HG03175 (cell line): ENCODE results near the gene TMEM183A.

Experiments used
- ATAC-seq: cut with Tn5 transposase; IDR thresholded peaks from one replicate; pipeline ENCODE4 v1.9.1; 2021; ENCODE audit warnings: mild to moderate bottlenecking, moderate library complexity; ENCODE audit not compliant: unreplicated experiment

TMEM183A gene

DNA sequence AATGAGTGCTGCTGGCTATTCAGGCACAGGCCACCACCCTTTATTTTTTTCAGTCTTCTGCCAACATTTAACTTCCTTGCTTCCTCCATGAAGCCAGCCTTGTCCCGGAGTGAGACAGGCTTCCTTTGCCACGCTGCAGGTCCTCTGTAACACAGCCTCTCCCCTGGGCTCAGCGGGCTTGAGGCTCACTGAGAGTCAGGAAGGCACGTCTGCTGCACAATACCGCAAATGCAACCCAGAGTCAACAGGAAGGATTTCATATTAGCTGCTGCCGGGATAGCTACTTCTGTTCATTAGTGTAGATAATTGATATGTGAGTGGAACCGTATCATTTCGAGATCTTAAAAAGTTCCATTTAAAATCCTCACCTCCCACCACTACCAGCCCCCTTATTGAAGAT is 56.1 kb downstream of the TMEM183A start:
- no peak for ATAC-seq

DNA sequence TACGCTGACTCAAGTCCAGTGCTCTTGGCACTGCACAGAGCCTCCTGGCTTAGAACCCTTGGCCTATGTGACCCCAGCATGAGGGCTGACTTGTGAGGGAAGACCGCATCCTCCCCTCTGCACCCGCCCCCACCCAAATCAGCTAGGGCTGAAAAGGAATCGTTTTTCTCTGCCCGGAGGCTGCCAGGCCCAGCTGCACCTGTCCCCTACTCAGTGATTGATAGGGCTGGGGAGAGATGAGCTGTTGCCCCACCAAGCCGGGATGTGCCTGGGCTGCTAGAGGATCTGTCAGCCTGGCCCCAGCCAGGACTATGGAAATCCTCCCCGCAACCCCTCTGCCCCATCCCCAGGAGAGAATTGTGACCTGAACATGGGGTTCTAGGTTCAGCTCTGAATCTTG is 58.0 kb downstream of the TMEM183A start:
- ATAC-seq = no peak

DNA sequence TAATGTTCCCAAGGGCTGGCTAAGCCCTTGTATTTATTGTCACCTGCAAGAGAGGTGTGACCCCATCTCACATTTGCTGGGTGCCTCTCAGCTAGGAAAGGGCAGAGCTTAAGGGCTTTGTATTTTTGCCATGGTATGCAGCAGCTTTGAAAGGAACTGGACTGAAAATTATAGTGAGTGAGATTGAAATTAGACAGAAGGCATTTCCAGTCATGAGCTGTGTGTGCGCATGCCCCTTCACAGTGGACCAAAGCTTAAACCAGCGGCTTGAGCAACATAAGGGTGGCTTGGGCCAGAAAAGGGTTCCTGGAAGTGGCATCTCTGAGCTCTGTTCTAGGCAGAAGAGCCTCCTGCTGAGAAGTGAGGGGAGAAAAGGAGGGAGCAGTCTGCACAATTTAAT is 58.8 kb downstream of the TMEM183A start:
- no peak for ATAC-seq

DNA sequence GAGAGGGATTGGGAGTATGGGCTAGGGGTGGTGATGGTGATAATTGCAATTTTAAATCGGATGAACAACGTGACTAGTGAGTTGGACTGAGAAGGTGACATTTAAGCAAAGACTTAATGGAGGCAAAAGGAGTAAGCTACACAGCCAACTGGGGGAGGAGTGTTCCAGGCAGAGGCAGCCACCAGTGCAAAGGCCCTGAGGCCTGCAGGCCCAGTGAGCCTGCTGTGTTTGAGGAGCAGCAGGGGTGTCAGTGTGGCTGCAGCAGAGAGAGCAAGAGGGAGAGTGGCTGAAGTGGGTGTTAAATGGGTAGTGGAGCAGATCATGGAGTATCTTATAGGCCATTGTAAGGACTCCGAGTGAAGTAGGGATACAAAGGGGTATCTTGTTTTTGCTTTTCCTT is 59.8 kb downstream of the TMEM183A start:
- no peak for ATAC-seq

DNA sequence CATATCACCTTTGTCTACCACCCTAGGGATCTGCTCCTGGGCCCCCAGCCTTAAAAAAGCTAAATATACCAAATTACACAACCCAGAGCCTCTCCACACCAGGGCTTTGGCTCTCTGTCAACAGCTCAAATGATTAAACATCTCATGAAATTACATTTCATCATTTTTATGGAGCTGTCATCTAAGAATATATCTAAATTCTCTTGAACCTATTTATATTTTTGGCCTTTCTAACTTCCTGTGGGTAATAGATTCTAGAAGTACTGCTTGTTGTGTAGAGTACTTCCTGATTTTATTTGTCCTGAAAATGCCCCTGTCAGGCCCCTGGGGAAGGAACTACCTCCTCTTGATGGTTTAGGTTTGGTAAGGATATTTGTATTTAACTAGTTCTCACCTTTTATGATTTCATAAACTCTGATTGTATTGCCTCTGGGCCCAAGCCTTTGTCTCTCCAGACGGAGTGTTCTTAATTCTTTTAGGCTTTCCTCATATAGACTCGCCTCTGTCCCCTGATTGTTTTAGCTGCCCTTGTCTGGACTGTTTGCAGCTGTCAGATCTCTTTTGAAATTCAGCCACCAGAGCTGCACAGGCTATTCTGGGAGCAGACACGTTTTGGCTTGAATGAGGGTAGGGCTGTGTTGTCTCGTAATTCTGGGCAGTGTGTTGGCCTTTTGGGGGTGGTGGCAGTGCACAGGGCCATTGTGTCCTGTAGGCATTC is 62.0 kb downstream of the TMEM183A start:
- no peak for ATAC-seq

DNA sequence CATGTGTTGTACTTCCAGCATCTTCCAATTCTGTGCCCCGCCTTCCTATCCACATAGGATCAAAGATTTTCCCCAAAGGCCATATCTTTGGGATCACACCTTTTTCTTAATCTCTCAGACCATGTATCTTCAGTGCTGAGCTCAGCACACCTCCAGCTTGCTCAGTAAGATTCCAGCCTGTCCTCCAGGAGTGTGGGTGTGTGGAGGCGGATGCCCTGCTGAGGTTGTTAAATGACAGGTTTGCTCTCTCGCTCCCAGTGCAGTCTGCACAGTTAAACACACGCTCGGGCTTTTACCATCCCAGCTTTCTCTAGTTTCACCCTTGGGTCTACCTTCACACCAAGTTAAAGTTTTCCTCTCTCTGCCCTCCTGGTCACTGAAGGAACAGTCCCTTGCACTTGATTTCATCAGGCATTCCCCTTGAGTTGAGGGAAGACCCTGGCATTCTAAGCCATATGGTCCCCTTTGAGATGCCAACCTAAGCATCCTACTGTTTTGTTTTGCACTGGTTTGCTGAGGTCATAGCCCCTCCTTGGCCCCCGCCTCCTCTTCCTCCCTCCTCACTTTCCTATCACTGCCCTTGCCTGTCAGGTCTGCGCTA is 64.9 kb downstream of the TMEM183A start:
- ATAC-seq = no peak

DNA sequence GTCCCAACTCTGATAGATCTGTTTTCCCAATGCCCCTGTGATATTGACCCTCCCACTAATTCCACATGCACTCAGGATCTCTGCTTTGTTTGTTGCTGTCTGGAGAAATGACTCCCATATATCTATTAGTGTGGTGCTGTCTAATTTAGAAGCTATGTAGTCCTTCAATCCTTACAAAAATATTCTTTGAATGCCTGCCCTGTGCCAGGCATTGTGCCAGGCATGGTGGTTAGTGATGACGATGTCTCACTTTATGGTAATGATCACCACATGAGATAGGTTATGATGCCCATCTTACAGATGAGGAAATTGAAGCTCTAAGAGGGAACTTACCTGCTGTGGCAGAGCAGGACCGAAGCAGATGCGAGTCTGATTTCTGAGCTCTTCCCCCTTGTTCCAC is 65.7 kb downstream of the TMEM183A start:
- no peak for ATAC-seq

DNA sequence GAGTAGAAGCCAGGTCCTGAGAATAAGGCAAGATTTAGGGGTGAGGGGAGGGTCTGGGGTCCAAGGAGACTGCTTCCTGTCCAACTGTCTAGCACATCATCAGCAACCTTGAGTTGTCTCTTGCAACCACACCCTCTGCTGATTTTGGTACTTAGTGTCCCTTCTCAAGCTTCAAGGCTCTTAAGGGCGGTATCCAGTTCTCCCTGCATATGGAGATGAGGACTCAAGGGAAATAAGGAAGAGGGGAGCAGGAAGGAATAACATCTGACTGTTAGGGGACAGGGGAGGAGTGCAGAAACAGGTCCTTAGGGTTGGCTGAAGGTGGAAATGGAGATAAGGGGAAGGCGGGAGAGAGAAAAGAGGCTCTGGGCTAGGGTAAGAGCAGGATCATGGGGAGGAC is 66.3 kb downstream of the TMEM183A start:
- no peak for ATAC-seq
